ENCODE measurements around the gene TNNC1. TPM values are rescaled to one million over a fixed set of nuclear protein-coding genes. Genes with fewer than 3 reads are reported as not detected.

TNNC1 gene
- total RNA-seq, 1 donor from 2014 or later, result 9.4 TPM

GRCh38 chr3:52401551-52401950 is 52.3 kb downstream of the TNNC1 start:
- DNase-seq (ENCODE audit: low spot score), result no peak

Other genes with a start within 250 kb of the TNNC1 start
- gene TLR9, start 228.4 kb downstream of the TNNC1 start, total RNA-seq, result 0.26 TPM
- gene TWF2, start 214.9 kb downstream of the TNNC1 start, total RNA-seq, result 65.3 TPM
- 16.1 TPM for gene PPM1M, start 208.3 kb downstream of the TNNC1 start, total RNA-seq
- gene WDR82, start 175.4 kb downstream of the TNNC1 start, total RNA-seq, result 81.6 TPM
- 18.7 TPM for gene GLYCTK, start 166.2 kb downstream of the TNNC1 start, total RNA-seq
- 16.6 TPM for gene DNAH1, start 137.7 kb downstream of the TNNC1 start, total RNA-seq
- 62.4 TPM for gene BAP1, start 44.0 kb downstream of the TNNC1 start, total RNA-seq
- 11.4 TPM for gene PHF7, start 43.4 kb downstream of the TNNC1 start, total RNA-seq
- 7.5 TPM for gene SEMA3G, start 8.9 kb downstream of the TNNC1 start, total RNA-seq
- 140 TPM for gene NISCH, start 1.6 kb upstream of the TNNC1 start, total RNA-seq
- gene STAB1, start 41.3 kb upstream of the TNNC1 start, total RNA-seq, result 191 TPM
- 54.9 TPM for gene NT5DC2, start 79.8 kb upstream of the TNNC1 start, total RNA-seq
- gene UQCC5, start 82.6 kb upstream of the TNNC1 start, total RNA-seq, result 27.2 TPM
- 82.3 TPM for gene PBRM1, start 231.9 kb upstream of the TNNC1 start, total RNA-seq
- 174 TPM for gene GNL3, start 232.0 kb upstream of the TNNC1 start, total RNA-seq